GM18526 (cell line): Measurements from ENCODE around the gene CRY1.

Experiments used
- POLR2A ChIP-seq: IDR thresholded peaks from 3 replicates; pipeline ENCODE4 v1.6.1; 2011; ENCODE audit not compliant: insufficient read length; ENCODE audit errors: extremely low read depth

CRY1 gene

GRCh38 chr12:107091989-107092641 lies 1.2 kb downstream of the CRY1 start:
- TF ChIP-seq POLR2A: no peak

GRCh38 chr12:107091381-107091780 lies 2.0 kb downstream of the CRY1 start:
- no peak for TF ChIP-seq POLR2A

GRCh38 chr12:107090711-107091110 lies 2.6 kb downstream of the CRY1 start:
- TF ChIP-seq POLR2A: no peak

- no peak for TF ChIP-seq POLR2A
Measured at GRCh38 chr12:107088912-107089311, 4.4 kb downstream of the CRY1 start.

GRCh38 chr12:107086314-107086713 lies 7.0 kb downstream of the CRY1 start:
- TF ChIP-seq POLR2A: no peak

GRCh38 chr12:107081778-107082177 lies 11.6 kb downstream of the CRY1 start:
- TF ChIP-seq POLR2A: no peak

GRCh38 chr12:107080299-107080698 lies 13.1 kb downstream of the CRY1 start:
- TF ChIP-seq POLR2A: no peak

GRCh38 chr12:107079172-107080011 lies 14.0 kb downstream of the CRY1 start:
- no peak for TF ChIP-seq POLR2A

GRCh38 chr12:107066691-107067090 lies 26.7 kb downstream of the CRY1 start:
- TF ChIP-seq POLR2A: no peak

- TF ChIP-seq POLR2A: no peak
Measured at GRCh38 chr12:107064687-107065086, 28.7 kb downstream of the CRY1 start.

- no peak for TF ChIP-seq POLR2A
Measured at GRCh38 chr12:107064243-107064642, 29.1 kb downstream of the CRY1 start.

- TF ChIP-seq POLR2A: no peak
Measured at GRCh38 chr12:107058190-107058589, 35.2 kb downstream of the CRY1 start.

- no peak for TF ChIP-seq POLR2A
Measured at GRCh38 chr12:107057071-107057834, 36.1 kb downstream of the CRY1 start.

- TF ChIP-seq POLR2A: no peak
Measured at GRCh38 chr12:107053709-107054108, 39.6 kb downstream of the CRY1 start.

GRCh38 chr12:107045186-107045585 lies 48.2 kb downstream of the CRY1 start:
- no peak for TF ChIP-seq POLR2A

- no peak for TF ChIP-seq POLR2A
Measured at GRCh38 chr12:107042801-107043200, 50.5 kb downstream of the CRY1 start.
